Activated CD4-positive, alpha-beta memory T cell treated with anti-CD3 and anti-CD28 coated beads, Interleukin-2, amount 10 ng/mL, durations not matched to agents 7 days and 5 days (primary cell): ENCODE measurements around the gene BCL11B. TPM values are rescaled to one million over a fixed set of nuclear protein-coding genes. Genes with fewer than 3 reads are reported as not detected.

Experiments
- CTCF ChIA-PET: fragments of 350-600 bp; sonication (Branson Sonifier 250); formaldehyde crosslinking; loops from one replicate; lab custom pipeline; 2021; ENCODE audit warnings: antibody characterized with exemption, inconsistent platforms; lab: Charles Lee
- POLR2A ChIA-PET: fragments of 350-600 bp; sonication (Branson Sonifier 250); formaldehyde crosslinking; loops from one replicate; lab custom pipeline; 2021; ENCODE audit warnings: antibody characterized with exemption; lab: Charles Lee
- DNase-seq: peaks from one replicate; pipeline ENCODE4 v3.0.0-alpha.2; 2020
- H3K27ac Mint-ChIP-seq: one replicate; pipeline ENCODE4 v1.8.0; 2021; ENCODE audit warnings: mild to moderate bottlenecking, mixed read lengths
- H3K27me3 Mint-ChIP-seq: one replicate; pipeline ENCODE4 v1.8.0; 2021; ENCODE audit warnings: mixed read lengths
- H3K36me3 Mint-ChIP-seq: one replicate; pipeline ENCODE4 v1.8.0; 2021; ENCODE audit warnings: low read depth, mixed read lengths
- H3K4me1 Mint-ChIP-seq: one replicate; pipeline ENCODE4 v1.8.0; 2021; ENCODE audit warnings: mixed read lengths
- H3K4me3 Mint-ChIP-seq: one replicate; pipeline ENCODE4 v1.8.0; 2021; ENCODE audit warnings: mild to moderate bottlenecking, mixed read lengths
- H3K9me3 Mint-ChIP-seq: one replicate; pipeline ENCODE4 v1.8.0; 2021; ENCODE audit warnings: mixed read lengths
- total RNA-seq, 2 experiments: library from RNA; stranded (reverse); gene quantifications; one replicate each; pipeline ENCODE4 v1.2.3, GENCODE V29; 2021

The BCL11B gene
- total RNA-seq, 2 experiments from 2014 or later, result 81.7 to 82.0 TPM

GRCh38 chr14:99123208-99123870 is 148.7 kb downstream of the BCL11B start:
- Mint-ChIP-seq H3K27me3 (peaks cover 6% of the 10 kb centered on the region), H3K27ac (no peak overlapping the region), H3K4me1 (peaks cover 3% of the 10 kb centered on the region), H3K36me3 (no peaks in the 10 kb centered on the region), H3K4me3 (no peak overlapping the region), H3K9me3 (no peaks in the 10 kb centered on the region)
- POLR2A ChIA-PET, result no interaction called here
- CTCF ChIA-PET, result no interaction called here
- peak; percentile 7 for DNase-seq

GRCh38 chr14:99122521-99123125 is 149.4 kb downstream of the BCL11B start:
- DNase-seq, result peak; percentile 3
- no peak overlapping the region for H3K4me3 Mint-ChIP-seq
- peaks cover 2% of the 10 kb centered on the region for H3K4me1 Mint-ChIP-seq
- H3K27me3 Mint-ChIP-seq, result peaks cover 13% of the 10 kb centered on the region
- H3K36me3 Mint-ChIP-seq, result no peaks in the 10 kb centered on the region
- H3K27ac Mint-ChIP-seq, result no peak overlapping the region
- CTCF ChIA-PET, result no interaction called here
- H3K9me3 Mint-ChIP-seq, result no peaks in the 10 kb centered on the region
- POLR2A ChIA-PET, result no interaction called here

- Mint-ChIP-seq H3K27me3 (peaks cover 17% of the 10 kb centered on the region), H3K36me3 (no peaks in the 10 kb centered on the region), H3K4me1 (peaks cover 2% of the 10 kb centered on the region), H3K9me3 (no peaks in the 10 kb centered on the region), H3K27ac (no peak overlapping the region), H3K4me3 (no peak overlapping the region)
- ChIA-PET POLR2A (no interaction called here), CTCF (no interaction called here)
- DNase-seq, result peak; percentile 6
Observed at GRCh38 chr14:99121319-99121875, 150.6 kb downstream of the BCL11B start.

- Mint-ChIP-seq H3K36me3 (no peaks in the 10 kb centered on the region), H3K4me3 (no peak overlapping the region), H3K9me3 (no peaks in the 10 kb centered on the region), H3K27ac (no peak overlapping the region), H3K27me3 (peaks cover 17% of the 10 kb centered on the region), H3K4me1 (peaks cover 2% of the 10 kb centered on the region)
- CTCF ChIA-PET, result no interaction called here
- DNase-seq, result peak; percentile 11
- POLR2A ChIA-PET, result no interaction called here
Observed at GRCh38 chr14:99120526-99121318, 151.3 kb downstream of the BCL11B start.

- Mint-ChIP-seq H3K27me3 (peaks cover 17% of the 10 kb centered on the region), H3K4me3 (no peak overlapping the region), H3K36me3 (no peaks in the 10 kb centered on the region), H3K4me1 (no peaks in the 10 kb centered on the region), H3K9me3 (no peaks in the 10 kb centered on the region), H3K27ac (no peak overlapping the region)
- ChIA-PET CTCF (no interaction called here), POLR2A (no interaction called here)
- peak; percentile 1 for DNase-seq
Observed at GRCh38 chr14:99119554-99120525, 152.2 kb downstream of the BCL11B start.

Other genes with a start within 250 kb of the BCL11B start
- gene SETD3, start 208.7 kb upstream of the BCL11B start, total RNA-seq, result 10 to 100 TPM; 63.8 to 66.3 TPM
- 10 to 100 TPM; 79.2 to 83.7 TPM for gene CCNK, start 209.2 kb upstream of the BCL11B start, total RNA-seq